Kidney epithelial cell (primary cell): Measurements from ENCODE around the gene ANO7. TPM values are rescaled to one million over a fixed set of nuclear protein-coding genes. Genes with fewer than 3 reads are reported as not detected.

ENCODE experiments used
- DNase-seq: peaks from one replicate; pipeline ENCODE4 v3.0.0-alpha.2; 2010; ENCODE audit warnings: low read depth
- H3K27me3 ChIP-seq: 2 replicates; pipeline ENCODE4 v1.6.0; 2011; ENCODE audit warnings: low read length; ENCODE audit not compliant: control insufficient read depth, insufficient read depth
- H3K36me3 ChIP-seq: 2 replicates; pipeline ENCODE4 v1.5.1; 2011; ENCODE audit warnings: low read length; ENCODE audit not compliant: control insufficient read depth, insufficient read depth
- H3K4me3 ChIP-seq: 2 replicates; pipeline ENCODE4 v1.5.1; 2011; ENCODE audit warnings: low read depth, mild to moderate bottlenecking, control low read depth, low read length
- total RNA-seq: library from RNA; depleted of rRNA; stranded (reverse); fragments of >200 nt; gene quantifications from 2 replicates; pipeline ENCODE4 v1.2.3, GENCODE V29; 2015
- TF ChIP-seq, protein P1 (sequence below): IDR thresholded peaks from 2 replicates; pipeline ENCODE4 v1.5.1; 2011; ENCODE audit warnings: mild to moderate bottlenecking, moderate library complexity, low read length, control low read depth, inconsistent platforms; ENCODE audit not compliant: insufficient read depth, poor library complexity, severe bottlenecking

The ANO7 gene
- total RNA-seq, 1 donor from 2014 or later = 1.9 TPM

DNA sequence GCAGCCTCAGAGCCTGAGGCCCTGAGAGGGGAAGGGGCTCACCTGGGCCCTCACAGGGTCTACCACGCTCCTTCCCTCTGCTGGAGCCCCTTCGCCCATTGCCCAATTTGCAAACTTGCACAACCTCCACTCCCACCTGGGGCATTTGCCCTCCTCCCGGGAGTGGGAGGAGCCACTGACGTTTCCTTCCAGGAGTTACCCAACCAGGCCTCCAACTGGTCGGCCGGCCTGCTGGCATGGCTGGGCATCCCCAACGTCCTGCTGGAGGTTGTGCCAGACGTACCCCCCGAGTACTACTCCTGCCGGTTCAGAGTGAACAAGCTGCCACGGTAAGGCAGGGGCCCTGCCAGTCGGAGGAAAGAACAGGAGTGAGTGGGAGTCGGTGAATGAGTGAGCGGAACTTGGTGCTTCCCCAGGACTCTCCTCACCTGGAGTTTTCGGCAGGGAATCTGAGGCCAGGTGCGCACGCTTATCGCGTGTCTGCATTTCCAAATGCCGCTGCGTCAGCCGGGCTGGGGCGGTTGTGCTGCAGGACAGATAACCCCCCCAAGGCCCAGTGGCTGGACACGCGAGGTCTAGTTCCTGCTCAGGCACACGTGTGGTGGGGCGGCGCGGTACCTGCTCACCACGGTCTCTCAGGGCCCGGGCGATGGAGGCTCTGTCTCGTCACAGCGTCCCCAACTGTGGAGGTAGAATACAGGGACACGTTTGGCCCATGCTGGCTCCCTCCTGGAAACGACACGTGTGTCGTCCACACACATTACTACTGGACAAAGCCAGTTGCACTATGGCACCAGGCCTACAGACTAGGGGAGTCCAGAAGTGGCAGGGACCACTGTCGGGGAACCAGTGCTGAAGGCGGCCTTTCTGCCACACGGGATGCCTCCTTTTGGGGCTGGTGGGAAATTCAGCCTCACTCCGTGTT lies 11.7 kb downstream of the ANO7 start:
- no peak overlapping the region for H3K4me3 ChIP-seq
- DNase-seq = no peak
- TF ChIP-seq, protein P1, sequence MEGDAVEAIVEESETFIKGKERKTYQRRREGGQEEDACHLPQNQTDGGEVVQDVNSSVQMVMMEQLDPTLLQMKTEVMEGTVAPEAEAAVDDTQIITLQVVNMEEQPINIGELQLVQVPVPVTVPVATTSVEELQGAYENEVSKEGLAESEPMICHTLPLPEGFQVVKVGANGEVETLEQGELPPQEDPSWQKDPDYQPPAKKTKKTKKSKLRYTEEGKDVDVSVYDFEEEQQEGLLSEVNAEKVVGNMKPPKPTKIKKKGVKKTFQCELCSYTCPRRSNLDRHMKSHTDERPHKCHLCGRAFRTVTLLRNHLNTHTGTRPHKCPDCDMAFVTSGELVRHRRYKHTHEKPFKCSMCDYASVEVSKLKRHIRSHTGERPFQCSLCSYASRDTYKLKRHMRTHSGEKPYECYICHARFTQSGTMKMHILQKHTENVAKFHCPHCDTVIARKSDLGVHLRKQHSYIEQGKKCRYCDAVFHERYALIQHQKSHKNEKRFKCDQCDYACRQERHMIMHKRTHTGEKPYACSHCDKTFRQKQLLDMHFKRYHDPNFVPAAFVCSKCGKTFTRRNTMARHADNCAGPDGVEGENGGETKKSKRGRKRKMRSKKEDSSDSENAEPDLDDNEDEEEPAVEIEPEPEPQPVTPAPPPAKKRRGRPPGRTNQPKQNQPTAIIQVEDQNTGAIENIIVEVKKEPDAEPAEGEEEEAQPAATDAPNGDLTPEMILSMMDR = no peak
- peaks cover 14% of the 10 kb centered on the region for H3K27me3 ChIP-seq
- no peaks in the 10 kb centered on the region for H3K36me3 ChIP-seq

DNA sequence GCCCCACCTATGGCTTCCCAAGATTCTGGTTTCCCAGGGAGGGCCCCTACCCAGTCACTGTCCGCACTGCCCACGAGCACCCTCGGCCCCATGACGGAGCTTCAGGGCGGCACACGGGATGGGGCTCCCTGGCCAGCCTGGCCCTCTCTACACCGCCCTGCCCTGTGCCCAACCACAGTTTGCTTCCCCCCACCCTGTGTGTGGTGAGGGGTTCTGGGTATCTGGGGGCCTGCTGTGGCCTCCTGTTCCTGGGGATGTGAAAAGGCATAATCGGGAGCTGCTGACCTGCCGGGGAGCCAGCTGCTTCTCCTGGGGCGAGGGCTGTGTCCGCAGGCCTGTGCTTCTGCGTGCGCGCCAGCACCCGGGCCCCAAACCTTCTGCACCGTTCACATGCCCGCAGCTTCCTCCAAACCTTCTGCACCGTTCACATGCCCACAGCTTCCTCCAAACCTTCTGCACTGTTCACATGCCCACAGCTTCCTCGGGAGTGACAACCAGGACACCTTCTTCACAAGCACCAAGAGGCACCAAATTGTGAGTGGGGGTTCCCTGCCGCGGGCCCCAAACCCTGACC lies 12.4 kb downstream of the ANO7 start:
- TF ChIP-seq, protein P1 = no peak
- Histone ChIP-seq H3K4me3 (no peak overlapping the region), H3K27me3 (peaks cover 14% of the 10 kb centered on the region), H3K36me3 (no peaks in the 10 kb centered on the region)
- DNase-seq = no peak

DNA sequence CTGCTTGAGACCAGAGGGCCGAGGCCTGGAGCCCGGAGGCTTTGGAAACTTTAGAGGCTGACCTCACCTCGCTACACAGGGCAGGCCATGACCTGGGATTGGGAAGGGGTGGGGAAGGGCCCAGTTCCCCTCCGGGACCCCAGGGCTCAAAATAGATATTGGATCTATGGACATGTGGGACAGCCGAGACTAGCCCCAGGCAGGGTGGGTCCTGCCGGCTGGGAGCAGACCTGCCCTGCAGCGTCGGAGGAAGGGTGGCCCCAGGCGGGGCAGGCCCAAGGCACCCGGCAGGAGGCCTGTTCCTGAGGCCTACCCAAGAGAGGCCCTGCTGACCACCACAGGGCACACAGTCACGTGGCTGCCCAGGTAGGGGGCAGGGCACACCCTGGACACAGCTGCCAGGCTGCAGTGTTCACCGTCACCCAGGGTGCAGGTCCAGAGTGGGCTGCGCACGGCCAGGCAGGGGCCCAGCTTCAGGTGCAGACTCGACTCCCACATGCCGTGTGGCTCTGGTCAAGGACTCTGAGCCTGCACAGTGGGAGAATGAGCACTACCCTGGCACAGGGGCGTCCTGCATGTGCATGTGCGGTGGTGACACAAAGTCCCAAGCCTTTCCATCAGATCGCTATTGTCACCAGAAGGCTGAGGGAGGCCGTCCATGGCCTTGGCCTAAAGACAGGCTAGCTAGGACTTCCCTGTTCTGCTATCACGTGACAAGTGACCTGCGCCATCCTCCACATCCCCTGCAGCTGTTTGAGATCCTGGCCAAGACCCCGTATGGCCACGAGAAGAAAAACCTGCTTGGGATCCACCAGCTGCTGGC lies 13.2 kb downstream of the ANO7 start:
- H3K4me3 ChIP-seq = no peak overlapping the region
- DNase-seq = no peak
- no peaks in the 10 kb centered on the region for H3K36me3 ChIP-seq
- peaks cover 12% of the 10 kb centered on the region for H3K27me3 ChIP-seq
- TF ChIP-seq, protein P1 = no peak

DNA sequence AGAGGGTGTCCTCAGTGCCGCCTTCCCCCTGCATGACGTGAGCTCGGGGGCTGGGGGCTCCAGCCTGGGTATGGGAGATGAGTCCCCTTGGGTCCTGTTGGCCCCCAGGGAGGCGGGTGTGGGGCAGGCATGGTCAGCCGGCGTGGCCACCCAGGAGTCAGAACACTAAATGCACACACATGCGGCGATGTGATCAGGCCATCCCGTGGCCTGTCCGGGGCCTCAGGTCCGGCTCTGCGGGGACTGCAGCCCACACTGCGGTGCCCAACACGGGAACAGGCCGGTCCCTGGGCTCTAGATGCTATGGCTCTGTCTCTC lies 13.8 kb downstream of the ANO7 start:
- TF ChIP-seq, protein P1 = no peak
- H3K36me3 ChIP-seq = no peaks in the 10 kb centered on the region
- H3K27me3 ChIP-seq = peaks cover 12% of the 10 kb centered on the region
- no peak overlapping the region for H3K4me3 ChIP-seq
- DNase-seq = no peak

DNA sequence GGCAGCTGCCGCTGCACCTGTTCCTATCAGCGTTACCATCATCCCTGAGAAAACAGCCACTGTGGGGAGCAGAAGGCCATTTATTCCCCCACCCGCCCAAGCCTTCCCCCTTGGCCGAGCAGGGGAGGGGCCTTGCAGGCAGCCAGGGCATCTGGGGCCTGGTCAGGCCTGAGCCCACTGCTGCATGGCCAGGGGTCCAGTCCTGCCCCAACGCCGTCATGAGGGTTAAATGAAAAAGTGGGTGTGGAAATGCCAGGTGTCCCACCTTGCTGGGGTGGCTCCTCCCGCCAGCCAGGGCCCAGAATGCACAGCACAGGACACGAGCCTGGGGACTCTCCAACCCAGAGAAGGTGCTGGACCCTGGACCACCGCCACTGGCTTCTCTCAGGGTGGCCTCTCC lies 14.2 kb downstream of the ANO7 start:
- Histone ChIP-seq H3K4me3 (no peak overlapping the region), H3K36me3 (no peaks in the 10 kb centered on the region), H3K27me3 (peaks cover 12% of the 10 kb centered on the region)
- TF ChIP-seq, protein P1 = no peak
- DNase-seq = no peak
